Measurements from ENCODE around the gene TF. TPM values are rescaled to one million over a fixed set of nuclear protein-coding genes. Genes with fewer than 3 reads are reported as not detected.

TF gene
- polyA plus RNA-seq, 1 experiment = 0.15 TPM

DNA sequence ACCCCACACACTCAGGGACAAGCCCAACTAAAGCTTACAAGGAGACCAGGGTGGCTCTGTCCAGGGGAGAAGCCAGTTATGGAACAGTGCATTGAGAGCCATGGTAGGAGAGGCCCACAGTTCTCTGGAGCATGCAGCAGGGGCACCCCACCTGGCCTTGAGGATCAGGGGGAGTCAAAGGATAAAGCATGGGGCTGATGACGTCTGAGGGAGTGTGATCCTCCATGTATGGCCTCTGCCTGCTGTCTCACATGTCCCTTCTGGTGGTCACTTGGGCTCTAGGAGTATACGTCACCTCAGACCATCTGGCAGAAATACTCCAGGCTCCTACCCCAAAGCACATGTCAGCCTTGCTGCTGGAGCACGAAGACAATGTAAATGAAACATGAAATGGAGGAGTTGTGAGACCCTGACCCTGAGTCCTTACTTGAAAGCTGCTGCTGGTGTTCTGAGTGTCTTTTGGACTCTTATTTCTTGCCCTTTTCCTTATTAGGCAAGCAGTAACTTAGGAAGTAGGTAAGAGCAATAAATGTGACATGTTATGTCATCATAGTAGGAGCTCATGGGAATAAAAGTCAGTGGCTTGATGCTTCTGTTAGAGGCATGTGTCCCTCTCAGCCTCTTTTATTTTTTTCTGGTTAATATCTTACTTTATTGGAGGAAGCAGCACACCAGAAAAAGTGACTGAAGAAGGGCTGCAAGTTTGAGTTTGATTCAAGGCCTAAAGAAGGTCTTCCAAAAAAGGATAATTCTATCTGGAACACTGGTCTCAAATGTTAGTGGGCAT is 74.9 kb downstream of the TF start:
- ChIA-PET POLR2A (no interaction called here), CTCF (interaction anchor here (1.0 to 2.3 kb wide), 3 partner anchors 15 to 391 kb away, joined by 3 to 12 read pairs (median 3); no protein-coding TSS in a partner anchor)
- Histone ChIP-seq H3K27ac (ENCODE audit: low read depth, low read length) (no peak overlapping the region), H3K27me3 (ENCODE audit: control insufficient read depth, insufficient read depth, low read length) (no peaks in the 10 kb centered on the region), H3K4me3 (ENCODE audit: low read depth, low read length) (no peak overlapping the region), H3K9me3 (ENCODE audit: control insufficient read depth, insufficient read depth, low read length) (no peaks in the 10 kb centered on the region)
- no peak for DNase-seq (ENCODE audit: low read depth, low spot score)
- no peak for TF ChIP-seq CTCF (IDR thresholded peaks at IDR 0.05; ENCODE audit: low read depth, low read length)

DNA sequence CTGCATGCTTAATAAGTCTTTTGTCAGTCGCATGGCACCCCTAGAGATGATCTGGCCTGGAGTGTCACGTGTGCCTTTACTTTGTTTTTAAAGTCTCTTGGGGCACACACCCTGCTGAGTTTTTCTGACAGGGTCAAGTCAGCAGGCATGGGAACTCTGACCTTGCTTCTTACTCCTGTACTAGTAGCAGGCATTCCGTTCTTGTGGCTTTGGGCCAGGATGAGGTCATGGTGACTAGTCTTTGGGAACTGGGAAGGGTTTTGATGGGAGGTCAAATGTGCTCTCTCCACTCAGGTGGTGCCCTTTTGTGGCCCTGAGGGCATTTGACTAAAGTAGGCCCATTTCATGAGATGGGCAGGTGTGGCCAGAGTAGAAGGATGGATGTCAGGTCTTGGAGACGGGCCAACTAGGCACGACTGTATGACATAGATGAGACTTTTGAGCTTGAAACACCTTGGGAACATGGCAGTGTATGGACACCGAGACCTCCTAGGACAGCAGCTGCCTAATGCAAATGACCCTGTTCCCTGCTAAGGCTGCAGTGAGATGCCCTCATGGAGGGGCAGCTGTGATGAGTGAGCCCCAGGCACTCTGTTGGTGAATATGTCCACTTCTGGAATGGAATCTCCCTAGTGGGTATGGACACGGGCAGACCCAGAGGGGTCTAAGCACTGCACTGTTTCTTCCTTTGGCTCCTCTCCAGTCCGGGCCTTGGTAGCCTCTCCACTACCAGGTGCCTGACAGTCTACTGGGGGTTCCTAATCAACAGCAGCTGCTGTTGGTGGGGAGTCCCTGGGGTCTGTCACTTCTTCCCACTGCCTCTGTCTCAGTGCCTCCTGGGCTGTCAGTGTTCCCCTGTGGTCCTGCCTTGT is 75.8 kb downstream of the TF start:
- CTCF ChIA-PET = interaction anchor here (0.6 to 2.3 kb wide), 5 partner anchors 9 to 390 kb away, joined by 3 to 12 read pairs (median 3); no protein-coding TSS in a partner anchor
- H3K9me3 ChIP-seq (ENCODE audit: control insufficient read depth, insufficient read depth, low read length) = no peaks in the 10 kb centered on the region
- no peaks in the 10 kb centered on the region for H3K27me3 ChIP-seq (ENCODE audit: control insufficient read depth, insufficient read depth, low read length)
- POLR2A ChIA-PET = no interaction called here
- peak; percentile 45 for TF ChIP-seq CTCF (IDR thresholded peaks at IDR 0.05; ENCODE audit: low read depth, low read length)
- H3K4me3 ChIP-seq (ENCODE audit: low read depth, low read length) = no peak overlapping the region
- H3K27ac ChIP-seq (ENCODE audit: low read depth, low read length) = no peak overlapping the region
- peak; percentile 33 for DNase-seq (ENCODE audit: low read depth, low spot score)

GRCh38 chr3:133824961-133825485 is 78.8 kb downstream of the TF start:
- peaks cover 2% of the 10 kb centered on the region for H3K27me3 ChIP-seq (ENCODE audit: control insufficient read depth, insufficient read depth, low read length)
- CTCF ChIA-PET = no interaction called here
- no peak overlapping the region for H3K27ac ChIP-seq (ENCODE audit: low read depth, low read length)
- no peaks in the 10 kb centered on the region for H3K9me3 ChIP-seq (ENCODE audit: control insufficient read depth, insufficient read depth, low read length)
- POLR2A ChIA-PET = no interaction called here
- no peak overlapping the region for H3K4me3 ChIP-seq (ENCODE audit: low read depth, low read length)
- no peak for DNase-seq (ENCODE audit: low read depth, low spot score)
- TF ChIP-seq CTCF (IDR thresholded peaks at IDR 0.05; ENCODE audit: low read depth, low read length) = no peak

GRCh38 chr3:133825969-133826727 is 80.0 kb downstream of the TF start:
- H3K9me3 ChIP-seq (ENCODE audit: control insufficient read depth, insufficient read depth, low read length) = no peaks in the 10 kb centered on the region
- peaks cover 2% of the 10 kb centered on the region for H3K27me3 ChIP-seq (ENCODE audit: control insufficient read depth, insufficient read depth, low read length)
- no peak overlapping the region for H3K27ac ChIP-seq (ENCODE audit: low read depth, low read length)
- ChIA-PET CTCF (no interaction called here), POLR2A (no interaction called here)
- no peak for TF ChIP-seq CTCF (IDR thresholded peaks at IDR 0.05; ENCODE audit: low read depth, low read length)
- no peak overlapping the region for H3K4me3 ChIP-seq (ENCODE audit: low read depth, low read length)
- no peak for DNase-seq (ENCODE audit: low read depth, low spot score)
